ENCODE measurements around the gene ITGBL1.

The ITGBL1 gene

GRCh38 chr13:101416181-101417042 is 36.1 kb upstream of the ITGBL1 start, which contains the start of gene NALCN:
Gene NALCN (minus strand): TSS chr13:101416508. CDS start chr13:101399126, 17,382 bp downstream.
- TF ChIP-seq CTCF (IDR thresholded peaks at IDR 0.05; ENCODE audit: borderline replicate concordance, extremely low read depth, low read length, poor library complexity, severe bottlenecking) (no peak), EZH2 (IDR thresholded peaks at IDR 0.05; ENCODE audit: borderline replicate concordance, low read depth, low read length, severe bottlenecking) (no peak)
- H3K79me2 ChIP-seq (ENCODE audit: insufficient read depth, low read length): no peaks in the 10 kb centered on the region
- no peak within 1 kb of the TSS for H3K27ac ChIP-seq (ENCODE audit: low read length)
- H3K9me3 ChIP-seq (ENCODE audit: insufficient read depth, low read length, severe bottlenecking): no peaks in the 10 kb centered on the region
- H3K4me3 ChIP-seq (ENCODE audit: low read depth in 1 of 2, low read length in 2 of 2): no peak within 1 kb of the TSS
- no peak for DNase-seq
- H4K20me1 ChIP-seq (ENCODE audit: insufficient read depth, low read length): no peaks in the 10 kb centered on the region
- H3K4me2 ChIP-seq (ENCODE audit: insufficient read depth, low read length): no peak within 1 kb of the TSS
- no peaks in the 10 kb centered on the region for H3K4me1 ChIP-seq (ENCODE audit: insufficient read depth, low read length)
- H2AFZ ChIP-seq (ENCODE audit: low read depth, low read length): no peak within 1 kb of the TSS
- ATAC-seq (ENCODE audit: insufficient read depth, low read depth): no peak
- H3K36me3 ChIP-seq (ENCODE audit: insufficient read depth, low read length): no peaks in the 10 kb centered on the region
- no peak within 1 kb of the TSS for H3K9ac ChIP-seq (ENCODE audit: low read depth, low read length)
- no peaks in the 10 kb centered on the region for H3K27me3 ChIP-seq (ENCODE audit: insufficient read depth, low read length, poor library complexity)

GRCh38 chr13:101417043-101417406 is 35.5 kb upstream of the ITGBL1 start:
- Histone ChIP-seq H3K27ac (ENCODE audit: low read length) (no peak overlapping the region), H4K20me1 (ENCODE audit: insufficient read depth, low read length) (no peaks in the 10 kb centered on the region), H3K4me1 (ENCODE audit: insufficient read depth, low read length) (no peaks in the 10 kb centered on the region), H2AFZ (ENCODE audit: low read depth, low read length) (no peak overlapping the region), H3K27me3 (ENCODE audit: insufficient read depth, low read length, poor library complexity) (no peaks in the 10 kb centered on the region), H3K9me3 (ENCODE audit: insufficient read depth, low read length, severe bottlenecking) (no peaks in the 10 kb centered on the region), H3K4me3 (ENCODE audit: low read depth in 1 of 2, low read length in 2 of 2) (no peak overlapping the region), H3K36me3 (ENCODE audit: insufficient read depth, low read length) (no peaks in the 10 kb centered on the region), H3K4me2 (ENCODE audit: insufficient read depth, low read length) (no peak overlapping the region), H3K79me2 (ENCODE audit: insufficient read depth, low read length) (no peaks in the 10 kb centered on the region), H3K9ac (ENCODE audit: low read depth, low read length) (no peak overlapping the region)
- no peak for TF ChIP-seq CTCF (IDR thresholded peaks at IDR 0.05; ENCODE audit: borderline replicate concordance, extremely low read depth, low read length, poor library complexity, severe bottlenecking)
- no peak for TF ChIP-seq EZH2 (IDR thresholded peaks at IDR 0.05; ENCODE audit: borderline replicate concordance, low read depth, low read length, severe bottlenecking)
- DNase-seq (no peak), ATAC-seq (ENCODE audit: insufficient read depth, low read depth) (no peak)

- Histone ChIP-seq H3K4me1 (ENCODE audit: insufficient read depth, low read length) (no peaks in the 10 kb centered on the region), H3K27ac (ENCODE audit: low read length) (no peak overlapping the region), H3K4me2 (ENCODE audit: insufficient read depth, low read length) (no peak overlapping the region), H3K27me3 (ENCODE audit: insufficient read depth, low read length, poor library complexity) (no peaks in the 10 kb centered on the region), H3K9me3 (ENCODE audit: insufficient read depth, low read length, severe bottlenecking) (no peaks in the 10 kb centered on the region), H3K79me2 (ENCODE audit: insufficient read depth, low read length) (no peaks in the 10 kb centered on the region), H3K36me3 (ENCODE audit: insufficient read depth, low read length) (no peaks in the 10 kb centered on the region), H2AFZ (ENCODE audit: low read depth, low read length) (no peak overlapping the region), H3K4me3 (ENCODE audit: low read depth in 1 of 2, low read length in 2 of 2) (no peak overlapping the region), H4K20me1 (ENCODE audit: insufficient read depth, low read length) (no peaks in the 10 kb centered on the region), H3K9ac (ENCODE audit: low read depth, low read length) (no peak overlapping the region)
- no peak for DNase-seq
- no peak for ATAC-seq (ENCODE audit: insufficient read depth, low read depth)
- TF ChIP-seq EZH2 (IDR thresholded peaks at IDR 0.05; ENCODE audit: borderline replicate concordance, low read depth, low read length, severe bottlenecking) (no peak), CTCF (IDR thresholded peaks at IDR 0.05; ENCODE audit: borderline replicate concordance, extremely low read depth, low read length, poor library complexity, severe bottlenecking) (no peak)
These were observed 35.0 kb upstream of the ITGBL1 start for GRCh38 chr13:101417501-101417900.
